Measurements from ENCODE around the gene CAMTA1. TPM values are rescaled to one million over a fixed set of nuclear protein-coding genes. Genes with fewer than 3 reads are reported as not detected.

The CAMTA1 gene
- total RNA-seq, 1 donor from 2014 or later, result 77.6 TPM

DNA sequence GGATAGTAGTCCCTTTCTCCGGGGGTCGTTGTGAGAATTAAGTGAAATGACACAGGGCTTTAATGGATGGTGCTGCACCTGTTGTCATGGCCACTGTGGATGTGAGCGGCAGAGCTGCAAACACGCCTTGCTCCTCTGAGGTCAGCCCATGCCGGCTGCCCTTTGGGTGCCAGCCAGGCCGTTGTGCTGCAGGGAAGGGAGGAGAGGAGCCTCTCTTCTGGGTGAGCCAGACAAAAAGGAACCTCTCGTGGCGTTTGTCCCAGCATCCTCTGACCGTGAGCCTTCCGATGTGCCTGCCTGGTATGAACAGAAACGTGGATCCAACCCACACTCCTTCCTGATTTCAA lies 602.9 kb downstream of the CAMTA1 start:
- Histone ChIP-seq H3K4me1 (ENCODE audit: insufficient read depth, low read length) (peaks cover 29% of the 10 kb centered on the region), H3K27me3 (ENCODE audit: insufficient read depth, low read length) (no peaks in the 10 kb centered on the region), H3K9me3 (ENCODE audit: insufficient read depth, low read depth, low read length) (no peaks in the 10 kb centered on the region), H3K36me3 (ENCODE audit: insufficient read depth, low read length) (no peaks in the 10 kb centered on the region), H3K79me2 (ENCODE audit: insufficient read depth, low read length) (no peaks in the 10 kb centered on the region), H3K4me3 (ENCODE audit: insufficient read depth, low read depth, low read length) (no peak overlapping the region), H2AFZ (ENCODE audit: low read depth, low read length) (no peak overlapping the region), H3K9ac (ENCODE audit: low read length) (no peak overlapping the region), H3K4me2 (ENCODE audit: low read length) (no peak overlapping the region), H3K27ac (ENCODE audit: low read depth, low read length) (no peak overlapping the region), H4K20me1 (ENCODE audit: insufficient read depth, low read length) (no peaks in the 10 kb centered on the region)
- Mint-ChIP-seq H3K9me3 (ENCODE audit: unreplicated experiment) (peaks cover 6% of the 10 kb centered on the region), H3K27me3 (ENCODE audit: low read depth, unreplicated experiment) (peaks cover 12% of the 10 kb centered on the region), H3K4me1 (ENCODE audit: low read depth, unreplicated experiment) (peaks cover 13% of the 10 kb centered on the region), H3K36me3 (ENCODE audit: low read depth, unreplicated experiment) (no peaks in the 10 kb centered on the region), H3K27ac (ENCODE audit: unreplicated experiment) (no peak overlapping the region), H3K4me3 (ENCODE audit: unreplicated experiment) (no peak overlapping the region)
- no peak for DNase-seq (ENCODE audit: low read depth)
- FAIRE-seq, result no peak
- TF ChIP-seq, protein P1, sequence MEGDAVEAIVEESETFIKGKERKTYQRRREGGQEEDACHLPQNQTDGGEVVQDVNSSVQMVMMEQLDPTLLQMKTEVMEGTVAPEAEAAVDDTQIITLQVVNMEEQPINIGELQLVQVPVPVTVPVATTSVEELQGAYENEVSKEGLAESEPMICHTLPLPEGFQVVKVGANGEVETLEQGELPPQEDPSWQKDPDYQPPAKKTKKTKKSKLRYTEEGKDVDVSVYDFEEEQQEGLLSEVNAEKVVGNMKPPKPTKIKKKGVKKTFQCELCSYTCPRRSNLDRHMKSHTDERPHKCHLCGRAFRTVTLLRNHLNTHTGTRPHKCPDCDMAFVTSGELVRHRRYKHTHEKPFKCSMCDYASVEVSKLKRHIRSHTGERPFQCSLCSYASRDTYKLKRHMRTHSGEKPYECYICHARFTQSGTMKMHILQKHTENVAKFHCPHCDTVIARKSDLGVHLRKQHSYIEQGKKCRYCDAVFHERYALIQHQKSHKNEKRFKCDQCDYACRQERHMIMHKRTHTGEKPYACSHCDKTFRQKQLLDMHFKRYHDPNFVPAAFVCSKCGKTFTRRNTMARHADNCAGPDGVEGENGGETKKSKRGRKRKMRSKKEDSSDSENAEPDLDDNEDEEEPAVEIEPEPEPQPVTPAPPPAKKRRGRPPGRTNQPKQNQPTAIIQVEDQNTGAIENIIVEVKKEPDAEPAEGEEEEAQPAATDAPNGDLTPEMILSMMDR (IDR thresholded peaks at IDR 0.05; ENCODE audit: insufficient read depth, low read depth, low read length), result no peak
- TF ChIP-seq EZH2 (IDR thresholded peaks at IDR 0.05; ENCODE audit: insufficient read depth, low read length), result no peak

DNA sequence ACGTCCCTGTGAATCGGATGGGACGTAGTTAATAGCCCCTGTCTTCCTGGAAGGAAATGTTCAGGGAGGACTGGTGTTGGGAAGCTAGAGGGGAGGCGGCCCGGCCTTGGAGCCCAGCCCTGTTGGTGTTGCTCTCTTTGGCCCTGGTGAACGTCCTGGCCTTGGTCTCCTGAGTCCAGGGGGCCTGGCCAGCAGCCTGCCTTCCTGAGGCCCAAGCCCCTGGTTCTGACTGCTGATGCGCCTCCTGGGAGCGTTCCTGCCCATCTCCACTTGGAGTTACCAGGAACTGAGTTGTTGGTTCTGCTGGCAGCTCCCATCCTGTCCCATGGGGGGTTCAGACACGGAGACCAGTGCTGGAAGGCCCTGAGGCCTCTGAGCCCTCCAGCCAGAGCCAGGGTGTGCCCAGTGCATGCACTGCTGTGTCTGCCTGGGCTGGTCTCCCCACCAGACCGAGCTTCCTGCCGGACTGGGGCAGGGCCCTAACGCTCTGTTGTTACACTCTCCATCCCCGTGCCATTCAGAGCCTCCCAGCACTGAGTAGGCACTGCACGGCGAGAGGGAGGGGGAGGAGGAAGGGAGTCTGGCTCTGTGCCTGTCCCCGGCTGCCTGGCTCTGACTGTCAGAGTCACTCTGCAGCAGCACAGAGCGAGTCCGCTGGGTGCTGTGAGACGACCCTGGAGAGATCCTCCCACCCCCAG lies 603.4 kb downstream of the CAMTA1 start:
- Mint-ChIP-seq H3K36me3 (ENCODE audit: low read depth, unreplicated experiment) (no peaks in the 10 kb centered on the region), H3K27ac (ENCODE audit: unreplicated experiment) (no peak overlapping the region), H3K4me3 (ENCODE audit: unreplicated experiment) (no peak overlapping the region), H3K4me1 (ENCODE audit: low read depth, unreplicated experiment) (peaks cover 15% of the 10 kb centered on the region), H3K27me3 (ENCODE audit: low read depth, unreplicated experiment) (peaks cover 10% of the 10 kb centered on the region), H3K9me3 (ENCODE audit: unreplicated experiment) (peaks cover 7% of the 10 kb centered on the region)
- Histone ChIP-seq H3K27ac (ENCODE audit: low read depth, low read length) (peak overlapping the region; percentile 32), H3K27me3 (ENCODE audit: insufficient read depth, low read length) (no peaks in the 10 kb centered on the region), H3K9me3 (ENCODE audit: insufficient read depth, low read depth, low read length) (no peaks in the 10 kb centered on the region), H3K36me3 (ENCODE audit: insufficient read depth, low read length) (no peaks in the 10 kb centered on the region), H3K9ac (ENCODE audit: low read length) (peak overlapping the region; percentile 51), H3K79me2 (ENCODE audit: insufficient read depth, low read length) (no peaks in the 10 kb centered on the region), H4K20me1 (ENCODE audit: insufficient read depth, low read length) (no peaks in the 10 kb centered on the region), H3K4me3 (ENCODE audit: insufficient read depth, low read depth, low read length) (no peak overlapping the region), H3K4me1 (ENCODE audit: insufficient read depth, low read length) (peaks cover 29% of the 10 kb centered on the region), H3K4me2 (ENCODE audit: low read length) (peak overlapping the region; percentile 30), H2AFZ (ENCODE audit: low read depth, low read length) (peak overlapping the region; percentile 75)
- peak; percentile 27 for DNase-seq (ENCODE audit: low read depth)
- FAIRE-seq, result no peak
- TF ChIP-seq, protein P1 (IDR thresholded peaks at IDR 0.05; ENCODE audit: insufficient read depth, low read depth, low read length), result no peak
- no peak for TF ChIP-seq EZH2 (IDR thresholded peaks at IDR 0.05; ENCODE audit: insufficient read depth, low read length)

DNA sequence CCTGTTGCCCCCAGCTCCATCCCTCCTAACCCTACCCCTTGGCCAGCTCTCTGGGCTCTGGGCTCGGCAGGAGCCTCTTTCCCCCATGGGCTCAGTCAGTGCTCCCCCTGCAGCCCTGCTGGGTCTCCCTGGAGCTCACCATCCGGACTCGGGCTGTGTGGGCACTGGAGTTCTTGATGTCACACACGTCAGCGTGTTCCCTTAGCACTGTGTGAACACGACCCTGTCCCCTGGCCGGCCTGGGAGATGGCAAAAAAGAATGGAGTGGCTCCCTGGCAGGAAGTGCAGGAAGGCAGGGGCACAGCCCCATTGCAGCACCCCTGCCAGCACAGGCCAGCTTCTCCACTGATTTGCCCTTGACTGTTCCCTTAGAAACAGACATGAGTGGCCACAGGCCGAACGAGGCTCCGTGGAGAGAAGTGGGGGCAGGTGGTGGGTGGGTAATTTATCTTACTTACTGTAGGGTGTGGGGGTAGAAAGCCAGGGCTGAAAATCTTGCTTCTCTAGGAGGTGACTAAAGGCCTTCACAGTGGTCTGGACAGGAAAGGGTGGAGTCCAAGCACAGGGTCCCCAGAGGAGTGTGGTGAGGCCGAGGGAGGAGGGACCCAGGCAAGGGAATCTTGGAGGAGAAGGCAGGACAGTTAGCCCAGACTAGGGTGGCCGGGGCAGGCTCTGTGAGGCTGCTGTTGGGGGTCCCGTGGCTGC lies 604.1 kb downstream of the CAMTA1 start:
- peaks cover 29% of the 10 kb centered on the region for H3K4me1 ChIP-seq (ENCODE audit: insufficient read depth, low read length)
- no peaks in the 10 kb centered on the region for H3K9me3 ChIP-seq (ENCODE audit: insufficient read depth, low read depth, low read length)
- Mint-ChIP-seq H3K27ac (ENCODE audit: unreplicated experiment) (no peak overlapping the region), H3K36me3 (ENCODE audit: low read depth, unreplicated experiment) (no peaks in the 10 kb centered on the region), H3K9me3 (ENCODE audit: unreplicated experiment) (peaks cover 8% of the 10 kb centered on the region), H3K4me1 (ENCODE audit: low read depth, unreplicated experiment) (peaks cover 16% of the 10 kb centered on the region), H3K27me3 (ENCODE audit: low read depth, unreplicated experiment) (peaks cover 9% of the 10 kb centered on the region), H3K4me3 (ENCODE audit: unreplicated experiment) (no peak overlapping the region)
- H3K4me3 ChIP-seq (ENCODE audit: insufficient read depth, low read depth, low read length), result no peak overlapping the region
- DNase-seq (ENCODE audit: low read depth) (peak; percentile 70), FAIRE-seq (no peak)
- H3K36me3 ChIP-seq (ENCODE audit: insufficient read depth, low read length), result no peaks in the 10 kb centered on the region
- peak overlapping the region; percentile 75 for H2AFZ ChIP-seq (ENCODE audit: low read depth, low read length)
- no peaks in the 10 kb centered on the region for H3K27me3 ChIP-seq (ENCODE audit: insufficient read depth, low read length)
- H3K4me2 ChIP-seq (ENCODE audit: low read length), result peak overlapping the region; percentile 30
- no peak for TF ChIP-seq EZH2 (IDR thresholded peaks at IDR 0.05; ENCODE audit: insufficient read depth, low read length)
- TF ChIP-seq, protein P1 (IDR thresholded peaks at IDR 0.05; ENCODE audit: insufficient read depth, low read depth, low read length), result no peak
- peak overlapping the region; percentile 32 for H3K27ac ChIP-seq (ENCODE audit: low read depth, low read length)
- no peaks in the 10 kb centered on the region for H3K79me2 ChIP-seq (ENCODE audit: insufficient read depth, low read length)
- no peaks in the 10 kb centered on the region for H4K20me1 ChIP-seq (ENCODE audit: insufficient read depth, low read length)
- H3K9ac ChIP-seq (ENCODE audit: low read length), result peak overlapping the region; percentile 51

Data from astrocyte (in vitro differentiated cells and primary cell).